H54 (cell line): Measurements from ENCODE around the gene PDE11A.

Experiments
- DNase-seq: peaks from one replicate; pipeline ENCODE4 v3.0.0; 2011; ENCODE audit warnings: low spot score, mixed read lengths; ENCODE audit not compliant: insufficient read length
- FAIRE-seq: peaks from 3 replicates; lab custom pipeline; 2011; peaks lifted over from hg19 to GRCh38; lab: Jason Lieb, UNC
- POLR2A ChIP-seq: IDR thresholded peaks from 2 replicates; pipeline ENCODE4 v1.6.1; 2011; ENCODE audit warnings: low read depth, mild to moderate bottlenecking, low read length

The PDE11A gene

GRCh38 chr2:177635696-177636095 is 436.9 kb downstream of the PDE11A start:
- TF ChIP-seq POLR2A = no peak
- no peak for DNase-seq
- FAIRE-seq = no peak

- DNase-seq (no peak), FAIRE-seq (no peak)
- TF ChIP-seq POLR2A = no peak
Measured at GRCh38 chr2:177633910-177634294, 438.7 kb downstream of the PDE11A start.

- no peak for DNase-seq
- no peak for FAIRE-seq
- no peak for TF ChIP-seq POLR2A
Measured at GRCh38 chr2:177633111-177633510, 439.5 kb downstream of the PDE11A start.

GRCh38 chr2:177631680-177632079 is 440.9 kb downstream of the PDE11A start:
- FAIRE-seq (no peak), DNase-seq (no peak)
- no peak for TF ChIP-seq POLR2A

- FAIRE-seq (no peak), DNase-seq (no peak)
- TF ChIP-seq POLR2A = no peak
Measured at GRCh38 chr2:177629357-177630024, 443.1 kb downstream of the PDE11A start.

- TF ChIP-seq POLR2A = no peak
- FAIRE-seq (no peak), DNase-seq (no peak)
Measured at GRCh38 chr2:177628831-177629230, 443.7 kb downstream of the PDE11A start.

- FAIRE-seq (peak; percentile 74), DNase-seq (no peak)
- TF ChIP-seq POLR2A = no peak
Measured at GRCh38 chr2:177625744-177626650, 446.6 kb downstream of the PDE11A start.

GRCh38 chr2:177622521-177622920 is 450.1 kb downstream of the PDE11A start:
- no peak for FAIRE-seq
- DNase-seq = no peak
- no peak for TF ChIP-seq POLR2A

- FAIRE-seq (no peak), DNase-seq (no peak)
- TF ChIP-seq POLR2A = no peak
Measured at GRCh38 chr2:177619986-177620385, 452.6 kb downstream of the PDE11A start.

- no peak for DNase-seq
- TF ChIP-seq POLR2A = no peak
- FAIRE-seq = no peak
Measured at GRCh38 chr2:177619461-177619860, 453.1 kb downstream of the PDE11A start.

GRCh38 chr2:177618255-177619253 is 454.0 kb downstream of the PDE11A start:
- FAIRE-seq (peak; percentile 82), DNase-seq (peak; percentile 67)
- peak; percentile 61 for TF ChIP-seq POLR2A

GRCh38 chr2:177617849-177618248 is 454.7 kb downstream of the PDE11A start:
- FAIRE-seq (no peak), DNase-seq (no peak)
- no peak for TF ChIP-seq POLR2A

- FAIRE-seq = no peak
- no peak for DNase-seq
- TF ChIP-seq POLR2A = no peak
Measured at GRCh38 chr2:177616731-177617130, 455.8 kb downstream of the PDE11A start.

- no peak for TF ChIP-seq POLR2A
- FAIRE-seq (no peak), DNase-seq (no peak)
Measured at GRCh38 chr2:177616066-177616465, 456.5 kb downstream of the PDE11A start.
